Measurements from ENCODE around the gene ZNG1B.
"Not testable (repeated sequence)": the region's sequence is repeated elsewhere in the genome, so short reads cannot be mapped to it uniquely, and the experiment has no call there.

DNA sequence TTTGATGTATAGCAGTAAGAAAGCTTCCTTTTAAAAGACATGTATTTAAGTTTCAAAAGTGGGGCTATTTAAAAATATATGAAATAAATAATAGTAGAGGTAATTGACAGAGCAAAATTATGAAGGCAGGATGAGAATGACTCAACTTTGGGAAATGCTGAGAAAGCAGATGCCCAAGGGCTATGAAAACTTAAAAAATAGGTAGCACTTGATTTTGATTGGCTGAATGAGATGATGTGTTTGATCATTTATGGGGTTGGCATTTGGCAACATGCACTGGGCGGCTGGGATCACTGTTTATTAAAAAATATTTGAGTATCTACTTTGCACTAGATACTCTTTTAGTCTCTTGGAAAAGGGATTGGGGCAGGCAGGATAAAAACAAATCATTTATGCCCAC lies 87.5 kb downstream of the ZNG1B start:
- TF ChIP-seq, protein P1, sequence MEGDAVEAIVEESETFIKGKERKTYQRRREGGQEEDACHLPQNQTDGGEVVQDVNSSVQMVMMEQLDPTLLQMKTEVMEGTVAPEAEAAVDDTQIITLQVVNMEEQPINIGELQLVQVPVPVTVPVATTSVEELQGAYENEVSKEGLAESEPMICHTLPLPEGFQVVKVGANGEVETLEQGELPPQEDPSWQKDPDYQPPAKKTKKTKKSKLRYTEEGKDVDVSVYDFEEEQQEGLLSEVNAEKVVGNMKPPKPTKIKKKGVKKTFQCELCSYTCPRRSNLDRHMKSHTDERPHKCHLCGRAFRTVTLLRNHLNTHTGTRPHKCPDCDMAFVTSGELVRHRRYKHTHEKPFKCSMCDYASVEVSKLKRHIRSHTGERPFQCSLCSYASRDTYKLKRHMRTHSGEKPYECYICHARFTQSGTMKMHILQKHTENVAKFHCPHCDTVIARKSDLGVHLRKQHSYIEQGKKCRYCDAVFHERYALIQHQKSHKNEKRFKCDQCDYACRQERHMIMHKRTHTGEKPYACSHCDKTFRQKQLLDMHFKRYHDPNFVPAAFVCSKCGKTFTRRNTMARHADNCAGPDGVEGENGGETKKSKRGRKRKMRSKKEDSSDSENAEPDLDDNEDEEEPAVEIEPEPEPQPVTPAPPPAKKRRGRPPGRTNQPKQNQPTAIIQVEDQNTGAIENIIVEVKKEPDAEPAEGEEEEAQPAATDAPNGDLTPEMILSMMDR (conservative IDR thresholded peaks at IDR 0.05): not testable (repeated sequence)
- TF ChIP-seq EZH2 (IDR thresholded peaks at IDR 0.05; ENCODE audit: low read depth): not testable (repeated sequence)
